C4-2B (cell line): ENCODE measurements around the gene UTRN.

Experiments
- ZFX ChIP-seq: fragments of 450-650 bp; IDR thresholded peaks from 2 replicates; pipeline ENCODE4 v1.6.1; 2017
- TF ChIP-seq, protein P1 (sequence below): fragments of 450-650 bp; conservative IDR thresholded peaks from 2 replicates; pipeline ENCODE4 v1.5.1; 2017; ENCODE audit warnings: mild to moderate bottlenecking

GRCh38 chr6:144265390-144265789, 19.7 kb upstream of the UTRN start:
- TF ChIP-seq, protein P1, sequence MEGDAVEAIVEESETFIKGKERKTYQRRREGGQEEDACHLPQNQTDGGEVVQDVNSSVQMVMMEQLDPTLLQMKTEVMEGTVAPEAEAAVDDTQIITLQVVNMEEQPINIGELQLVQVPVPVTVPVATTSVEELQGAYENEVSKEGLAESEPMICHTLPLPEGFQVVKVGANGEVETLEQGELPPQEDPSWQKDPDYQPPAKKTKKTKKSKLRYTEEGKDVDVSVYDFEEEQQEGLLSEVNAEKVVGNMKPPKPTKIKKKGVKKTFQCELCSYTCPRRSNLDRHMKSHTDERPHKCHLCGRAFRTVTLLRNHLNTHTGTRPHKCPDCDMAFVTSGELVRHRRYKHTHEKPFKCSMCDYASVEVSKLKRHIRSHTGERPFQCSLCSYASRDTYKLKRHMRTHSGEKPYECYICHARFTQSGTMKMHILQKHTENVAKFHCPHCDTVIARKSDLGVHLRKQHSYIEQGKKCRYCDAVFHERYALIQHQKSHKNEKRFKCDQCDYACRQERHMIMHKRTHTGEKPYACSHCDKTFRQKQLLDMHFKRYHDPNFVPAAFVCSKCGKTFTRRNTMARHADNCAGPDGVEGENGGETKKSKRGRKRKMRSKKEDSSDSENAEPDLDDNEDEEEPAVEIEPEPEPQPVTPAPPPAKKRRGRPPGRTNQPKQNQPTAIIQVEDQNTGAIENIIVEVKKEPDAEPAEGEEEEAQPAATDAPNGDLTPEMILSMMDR, result no peak
- no peak for TF ChIP-seq ZFX
